Measurements from ENCODE around the gene FOXJ1. TPM values are rescaled to one million over a fixed set of nuclear protein-coding genes. Genes with fewer than 3 reads are reported as not detected.

FOXJ1 gene
- total RNA-seq, 3 donors from 2014 or later, result 0.15 TPM; not detected in 2

DNA sequence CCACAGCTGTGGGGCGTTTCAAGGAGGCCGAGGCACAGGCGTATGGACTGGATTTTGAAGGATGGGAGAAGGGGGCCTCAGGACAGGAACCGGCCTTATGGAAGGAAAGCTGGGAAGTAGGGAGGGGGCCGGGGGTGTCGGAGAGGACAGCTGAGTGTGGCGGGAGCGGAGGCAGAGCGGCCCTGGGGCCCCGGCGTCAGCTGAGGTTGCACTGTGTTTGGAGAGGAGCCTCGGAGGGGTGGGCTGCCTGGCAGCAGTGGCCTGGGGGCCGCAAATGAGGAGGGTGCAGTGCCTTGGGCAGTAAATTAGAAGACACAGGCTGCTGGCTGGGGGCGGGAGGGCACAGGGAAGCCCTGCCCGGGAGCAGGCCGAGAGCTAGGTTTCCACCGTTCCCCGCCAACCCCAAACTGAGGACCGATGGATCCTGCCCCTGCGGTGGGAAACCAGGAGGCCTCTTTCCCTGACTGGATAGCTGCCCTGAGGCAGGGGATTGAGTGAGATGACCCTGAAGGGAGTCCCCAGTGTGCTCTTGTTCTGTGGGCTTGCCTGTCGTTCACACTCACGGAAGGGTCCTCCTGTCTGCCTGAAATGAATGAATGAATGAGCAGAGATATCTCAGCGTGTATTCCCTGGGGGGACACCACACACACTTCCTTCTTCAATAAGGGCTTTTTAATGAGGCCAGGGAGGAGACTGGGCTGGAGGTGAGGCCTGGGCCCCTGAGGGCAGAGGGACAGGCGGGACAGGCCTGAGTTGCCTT, 18.4 kb downstream of the FOXJ1 start:
- DNase-seq (ENCODE audit: low spot score in 2 of 2), result no peak
- TF ChIP-seq, protein P1, sequence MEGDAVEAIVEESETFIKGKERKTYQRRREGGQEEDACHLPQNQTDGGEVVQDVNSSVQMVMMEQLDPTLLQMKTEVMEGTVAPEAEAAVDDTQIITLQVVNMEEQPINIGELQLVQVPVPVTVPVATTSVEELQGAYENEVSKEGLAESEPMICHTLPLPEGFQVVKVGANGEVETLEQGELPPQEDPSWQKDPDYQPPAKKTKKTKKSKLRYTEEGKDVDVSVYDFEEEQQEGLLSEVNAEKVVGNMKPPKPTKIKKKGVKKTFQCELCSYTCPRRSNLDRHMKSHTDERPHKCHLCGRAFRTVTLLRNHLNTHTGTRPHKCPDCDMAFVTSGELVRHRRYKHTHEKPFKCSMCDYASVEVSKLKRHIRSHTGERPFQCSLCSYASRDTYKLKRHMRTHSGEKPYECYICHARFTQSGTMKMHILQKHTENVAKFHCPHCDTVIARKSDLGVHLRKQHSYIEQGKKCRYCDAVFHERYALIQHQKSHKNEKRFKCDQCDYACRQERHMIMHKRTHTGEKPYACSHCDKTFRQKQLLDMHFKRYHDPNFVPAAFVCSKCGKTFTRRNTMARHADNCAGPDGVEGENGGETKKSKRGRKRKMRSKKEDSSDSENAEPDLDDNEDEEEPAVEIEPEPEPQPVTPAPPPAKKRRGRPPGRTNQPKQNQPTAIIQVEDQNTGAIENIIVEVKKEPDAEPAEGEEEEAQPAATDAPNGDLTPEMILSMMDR (IDR thresholded peaks at IDR 0.05), result no peak
- no peak for TF ChIP-seq POLR2AphosphoS5 (IDR thresholded peaks at IDR 0.05)
- TF ChIP-seq POLR2A (IDR thresholded peaks at IDR 0.05), result no peak
- H3K27me3 ChIP-seq, result no peaks in the 10 kb centered on the region
- intact Hi-C loops (cut with DNase I; ENCODE audit: low total_unique reads), result loop anchor here (1.0 kb wide), 1 partner anchor 156 kb away; no protein-coding TSS in a partner anchor
- H3K9me3 ChIP-seq, result no peaks in the 10 kb centered on the region
- H3K27ac ChIP-seq, result no peak overlapping the region
- H3K4me3 ChIP-seq, result no peak overlapping the region
- H3K36me3 ChIP-seq, result no peaks in the 10 kb centered on the region
- H3K4me1 ChIP-seq, result peaks cover 0 to 6% of the 10 kb centered on the region in 2 donors

DNA sequence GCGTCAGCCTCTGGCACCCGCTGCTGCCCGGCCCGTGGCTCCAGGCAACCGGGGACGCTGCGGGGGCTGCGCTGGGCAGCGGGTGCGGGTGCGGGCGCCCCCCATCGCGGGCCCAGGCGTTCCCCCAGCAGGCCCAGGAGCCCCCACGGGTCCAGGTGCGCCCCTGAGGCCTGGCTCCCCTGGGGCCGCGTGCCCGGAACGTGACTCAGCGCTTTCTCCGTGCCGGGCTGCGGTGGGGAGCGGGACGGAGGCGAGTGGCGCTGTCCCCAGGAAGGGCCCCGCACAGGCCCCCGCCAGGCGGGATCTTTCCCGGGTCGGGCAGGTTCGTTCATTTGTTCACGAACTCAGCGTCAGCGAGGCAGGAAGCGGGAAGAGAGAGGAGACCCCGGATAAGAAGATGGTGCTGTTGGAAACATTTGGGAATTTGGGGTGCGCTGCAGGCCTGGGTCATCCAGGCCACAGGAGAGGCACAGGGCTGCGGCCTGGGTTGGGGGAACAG, 19.1 kb downstream of the FOXJ1 start:
- peak overlapping the region; percentile 10 to 12 for H3K27ac ChIP-seq
- no peaks in the 10 kb centered on the region for H3K36me3 ChIP-seq
- TF ChIP-seq, protein P1 (IDR thresholded peaks at IDR 0.05), result no peak
- TF ChIP-seq POLR2AphosphoS5 (IDR thresholded peaks at IDR 0.05) (no peak), POLR2A (IDR thresholded peaks at IDR 0.05) (no peak)
- intact Hi-C loops (cut with DNase I; ENCODE audit: low total_unique reads), result loop anchor here (1.0 kb wide), 1 partner anchor 152 kb away; no protein-coding TSS in a partner anchor
- no peaks in the 10 kb centered on the region for H3K27me3 ChIP-seq
- H3K9me3 ChIP-seq, result no peaks in the 10 kb centered on the region
- peak overlapping the region; percentile 37 to 67 (median 45) for H3K4me3 ChIP-seq
- H3K4me1 ChIP-seq, result peaks cover 0 to 6% of the 10 kb centered on the region in 2 donors
- no peak for DNase-seq (ENCODE audit: low spot score in 2 of 2)

DNA sequence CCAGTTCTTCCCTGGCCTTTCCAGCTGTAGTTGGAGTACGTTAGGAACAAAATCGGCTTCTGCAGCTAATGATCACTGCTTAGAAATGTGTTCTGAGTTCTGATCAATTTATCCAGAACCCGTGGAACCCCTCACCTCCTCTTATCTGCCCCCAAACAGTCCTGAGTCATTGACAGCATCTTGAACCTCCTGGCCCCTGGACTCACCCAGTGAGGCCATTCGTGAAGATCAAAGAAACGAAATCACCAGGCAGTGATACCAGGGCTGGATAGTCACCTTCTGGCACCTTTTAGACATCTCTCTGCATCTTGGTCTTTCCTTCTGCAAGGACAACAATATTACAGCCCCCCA, 20.4 kb downstream of the FOXJ1 start:
- TF ChIP-seq, protein P1 (IDR thresholded peaks at IDR 0.05), result no peak
- TF ChIP-seq POLR2AphosphoS5 (IDR thresholded peaks at IDR 0.05), result no peak
- TF ChIP-seq POLR2A (IDR thresholded peaks at IDR 0.05), result no peak
- no peak for DNase-seq (ENCODE audit: low spot score in 2 of 2)
- Histone ChIP-seq H3K9me3 (no peaks in the 10 kb centered on the region), H3K36me3 (no peaks in the 10 kb centered on the region), H3K27me3 (no peaks in the 10 kb centered on the region), H3K4me3 (no peak overlapping the region), H3K27ac (no peak overlapping the region), H3K4me1 (peaks cover 0 to 6% of the 10 kb centered on the region in 2 donors)
- intact Hi-C loops (cut with DNase I; ENCODE audit: low total_unique reads), result loop anchor here (1.0 kb wide), 1 partner anchor 154 kb away; no protein-coding TSS in a partner anchor

DNA sequence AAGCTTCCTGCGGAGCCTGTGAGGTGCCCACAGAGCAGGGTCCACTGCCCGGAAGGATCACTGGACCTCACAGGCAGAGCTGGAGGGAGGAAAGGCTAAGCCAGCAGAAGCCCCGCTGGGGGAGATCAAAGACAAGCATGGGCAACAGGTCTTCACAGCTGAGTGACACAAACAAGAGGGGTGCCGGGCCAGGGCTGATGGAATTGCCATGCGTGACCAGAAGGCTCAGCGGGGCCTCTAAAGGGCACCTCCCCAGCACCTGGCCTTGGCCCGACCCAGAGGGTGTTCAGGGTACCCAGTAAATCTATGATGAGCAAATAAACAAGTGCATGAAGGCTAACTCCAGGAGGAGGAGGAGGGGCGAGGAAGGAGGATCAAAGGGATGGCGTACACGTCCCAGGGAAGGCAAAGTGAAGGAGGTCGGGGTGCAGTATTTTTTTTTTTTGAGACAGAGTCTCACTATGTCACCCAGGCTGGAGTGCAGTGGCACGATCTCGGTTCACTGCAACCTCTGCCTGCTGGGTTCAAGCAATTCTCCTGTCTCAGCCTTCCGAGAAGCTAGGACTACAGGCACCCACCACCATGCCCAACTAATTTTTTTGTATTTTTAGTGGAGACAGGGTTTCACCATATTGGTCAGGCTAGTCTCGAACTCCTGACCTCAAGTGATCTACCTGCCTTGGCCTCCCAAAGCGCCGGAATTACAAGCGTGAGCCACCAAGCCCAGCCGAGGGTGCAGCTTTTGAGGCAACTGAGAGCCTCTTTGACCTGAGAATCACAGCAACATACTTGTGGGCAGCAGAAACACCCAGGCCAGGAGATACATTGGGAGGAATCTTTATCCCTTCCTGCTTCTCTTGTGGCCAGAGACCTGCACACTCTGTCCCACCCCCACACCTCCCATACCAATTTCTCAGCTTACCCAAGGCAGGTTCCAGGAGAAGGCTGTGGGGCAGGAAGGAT, 21.4 kb downstream of the FOXJ1 start:
- TF ChIP-seq POLR2A (IDR thresholded peaks at IDR 0.05) (no peak), POLR2AphosphoS5 (IDR thresholded peaks at IDR 0.05) (no peak)
- TF ChIP-seq, protein P1 (IDR thresholded peaks at IDR 0.05), result no peak
- no peaks in the 10 kb centered on the region for H3K36me3 ChIP-seq
- intact Hi-C loops (cut with DNase I; ENCODE audit: low total_unique reads), result no loop called here
- no peak for DNase-seq (ENCODE audit: low spot score in 2 of 2)
- H3K27ac ChIP-seq, result no peak overlapping the region
- no peaks in the 10 kb centered on the region for H3K27me3 ChIP-seq
- H3K9me3 ChIP-seq, result no peaks in the 10 kb centered on the region
- H3K4me1 ChIP-seq, result peaks cover 0 to 6% of the 10 kb centered on the region in 2 donors
- no peak overlapping the region for H3K4me3 ChIP-seq
